Inflammatory macrophage treated with lipopolysaccharide for 1 hour (primary cell): ENCODE data around the gene CEP135.
"Not testable (repeated sequence)": the region's sequence is repeated elsewhere in the genome, so short reads cannot be mapped to it uniquely, and the experiment has no call there.

ENCODE experiments used
- DNase-seq, 2 donors: peaks; one replicate each; pipeline ENCODE4 v3.0.0-alpha.2; 2020 to 2022

Gene CEP135

DNA sequence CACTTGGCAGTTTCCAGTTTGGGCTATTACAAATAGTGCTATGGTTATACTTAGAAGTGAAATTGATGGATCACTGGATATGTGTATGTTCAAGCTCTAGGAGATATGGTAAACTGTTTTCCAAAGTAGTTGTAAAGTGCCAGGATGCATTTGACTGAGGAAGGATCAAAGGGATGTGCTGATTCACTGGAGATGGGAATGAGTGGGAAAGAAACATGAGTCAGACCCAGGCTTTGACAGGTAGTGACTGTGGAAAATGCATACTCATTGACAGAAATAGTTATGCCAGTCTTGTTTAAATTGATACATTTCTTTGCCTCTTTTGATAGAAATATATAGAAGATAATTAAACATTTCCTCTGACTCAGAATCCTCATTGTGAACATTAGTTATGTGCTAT is 77.9 kb downstream of the CEP135 start:
- DNase-seq: no peak

DNA sequence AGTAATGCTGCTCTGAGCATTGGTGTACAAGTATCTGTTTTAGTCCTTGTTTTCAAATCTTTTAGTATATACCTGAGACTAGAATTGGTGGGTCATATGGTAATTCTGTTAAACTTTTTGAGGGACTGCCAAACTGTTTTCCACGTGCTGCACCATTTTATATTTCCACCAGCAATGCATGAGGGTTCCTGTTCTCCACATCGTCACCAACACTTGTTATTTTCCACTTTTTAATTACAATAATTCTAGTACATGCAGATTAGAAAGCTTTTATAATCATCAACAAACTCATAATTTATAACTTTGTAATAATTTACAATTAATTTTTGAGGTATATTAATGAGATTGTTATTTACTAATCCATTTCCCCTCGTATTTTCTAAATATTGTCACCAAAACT is 79.4 kb downstream of the CEP135 start:
- DNase-seq: no peak

DNA sequence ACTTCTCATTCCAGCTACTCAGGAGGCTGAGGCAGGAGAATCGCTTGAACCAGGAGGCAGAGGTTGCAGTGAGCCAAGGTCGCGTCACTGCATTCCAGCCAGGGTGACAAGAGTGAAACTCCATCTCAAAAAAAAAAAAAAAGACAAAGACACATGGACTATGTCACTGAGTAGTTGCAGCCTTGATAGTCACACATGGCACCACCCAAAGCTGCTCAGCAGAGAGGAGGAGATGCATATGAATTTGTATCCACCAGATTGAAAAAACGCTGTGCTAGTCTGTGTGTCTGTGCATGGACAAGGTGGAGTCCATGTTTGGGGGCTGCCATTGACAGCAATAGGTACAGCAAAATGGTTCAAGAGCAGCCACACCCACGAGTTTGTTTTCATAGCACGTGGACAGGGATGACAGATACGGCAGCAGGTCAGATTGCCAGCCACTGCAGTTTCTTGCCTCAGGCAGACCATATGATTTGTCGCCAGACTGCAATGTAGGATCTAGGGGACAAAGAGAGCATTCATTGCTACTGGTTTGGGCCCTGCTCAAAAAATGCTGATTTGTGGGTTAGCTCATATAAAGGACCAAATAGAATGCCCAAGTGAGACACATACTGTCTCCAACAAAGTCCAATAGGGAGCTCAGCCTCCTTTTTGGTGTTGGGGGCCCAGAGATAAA is 89.9 kb downstream of the CEP135 start:
- DNase-seq: no peak

DNA sequence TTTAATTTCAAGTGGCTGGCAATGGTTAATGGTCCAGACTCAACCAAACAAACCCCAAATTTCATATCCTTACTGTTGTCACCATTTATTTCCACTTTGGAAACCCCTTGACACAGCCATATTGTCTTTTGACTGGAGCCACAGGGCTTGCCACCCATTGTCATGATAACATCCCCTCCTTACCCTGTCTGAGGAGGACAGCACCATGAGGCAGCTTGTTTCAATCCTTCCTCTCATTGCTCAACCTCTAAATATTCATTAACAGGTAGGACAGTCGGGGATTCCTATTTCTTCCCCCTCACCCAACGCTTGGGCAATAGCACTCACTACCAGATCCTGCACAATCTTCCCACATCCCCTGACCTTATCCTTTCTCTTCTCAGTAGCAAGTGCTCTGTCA is 92.1 kb downstream of the CEP135 start:
- DNase-seq: no peak

DNA sequence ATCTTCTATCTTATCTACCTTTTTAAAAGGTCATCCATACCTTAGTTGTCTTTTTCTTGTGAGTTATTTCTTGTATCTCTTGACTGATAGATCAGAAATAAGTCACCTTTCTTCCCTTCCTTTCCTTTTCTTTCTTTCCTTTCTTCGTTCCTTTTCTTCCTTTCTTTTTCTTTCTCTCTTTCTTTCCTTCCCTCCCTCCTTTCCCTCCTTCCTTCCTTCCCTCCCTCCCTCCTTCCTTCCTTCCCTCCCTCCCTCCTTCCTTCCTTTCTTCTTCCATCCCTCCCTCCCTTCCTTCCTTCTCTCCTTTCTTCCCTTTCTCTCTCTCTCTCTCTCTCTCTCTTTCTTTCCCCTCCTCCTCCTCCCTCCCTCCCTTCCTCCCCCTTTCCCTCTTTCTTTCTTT is 93.5 kb downstream of the CEP135 start:
- DNase-seq: no peak

DNA sequence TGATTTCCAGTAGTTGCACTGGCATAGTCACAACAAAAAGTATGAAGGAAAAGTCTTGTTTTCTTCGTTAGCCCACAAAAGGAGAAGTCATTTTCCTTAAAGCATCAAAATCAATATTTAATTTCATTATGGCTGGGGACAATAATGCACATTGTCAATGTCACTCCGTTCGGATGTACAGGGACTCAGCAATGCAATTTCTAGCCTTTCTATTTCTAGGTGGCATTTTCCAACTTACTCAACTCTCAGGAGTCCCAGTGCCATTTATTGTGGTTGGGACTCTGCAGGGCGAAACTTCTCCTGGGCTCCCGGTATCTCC is 99.6 kb downstream of the CEP135 start:
- DNase-seq: peak in 1 of 2 donors; percentile 8

DNA sequence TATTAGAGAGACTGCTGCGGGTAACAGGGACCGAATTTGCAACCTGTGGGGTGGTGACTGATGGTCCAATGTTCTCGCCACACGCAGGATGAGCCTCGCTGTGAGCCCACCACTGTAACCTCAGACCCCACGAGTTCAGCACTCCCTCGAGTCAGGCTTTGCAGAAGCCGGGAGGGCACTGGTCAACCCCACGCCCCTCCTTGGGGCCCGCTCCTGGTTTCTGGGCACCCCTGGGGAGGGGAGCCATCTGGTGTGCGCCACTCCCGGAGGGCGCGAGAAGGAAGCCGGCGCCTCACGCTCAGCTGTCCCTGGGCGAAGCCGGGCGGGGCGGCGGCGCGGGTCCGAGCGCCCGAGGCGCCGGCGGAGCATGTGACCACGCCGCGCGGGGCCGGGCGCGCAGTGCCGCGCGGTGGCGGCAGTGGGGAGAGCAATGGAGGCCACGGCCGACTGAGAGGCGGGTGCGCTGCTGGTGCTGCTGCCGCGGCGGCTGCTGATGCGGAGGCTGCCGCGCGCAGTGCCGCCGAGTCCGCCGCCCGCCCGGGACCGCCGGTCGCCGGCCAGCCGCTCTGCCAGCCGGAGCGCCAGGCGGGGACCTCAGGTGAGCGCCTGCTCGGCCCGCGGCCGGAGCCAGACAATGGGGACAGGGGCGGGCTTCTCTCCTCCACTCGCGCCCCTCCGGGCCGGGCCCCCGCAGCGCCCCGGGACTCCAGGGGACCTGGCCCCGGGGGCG is 100.1 kb downstream of the CEP135 start:
- DNase-seq: peak; percentile 37 to 65

DNA sequence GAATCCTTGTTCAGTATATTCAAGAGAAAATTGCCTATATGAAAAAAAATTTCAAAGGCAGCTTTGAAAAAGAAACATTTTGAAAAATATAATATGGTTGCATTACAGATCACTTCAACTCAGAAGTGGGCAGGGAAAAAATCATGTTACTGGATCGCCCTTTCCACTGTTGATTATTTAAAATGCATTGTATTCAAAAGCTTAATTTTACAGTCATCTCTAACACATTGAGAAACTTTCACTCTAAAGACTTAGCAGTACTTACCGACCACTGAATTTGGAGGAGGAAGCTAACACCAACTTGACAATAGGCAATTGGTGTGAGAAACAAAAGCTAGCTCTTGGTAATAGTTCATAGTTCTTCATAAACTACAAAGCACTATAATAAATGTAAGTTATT is 101.9 kb downstream of the CEP135 start:
- DNase-seq: no peak

DNA sequence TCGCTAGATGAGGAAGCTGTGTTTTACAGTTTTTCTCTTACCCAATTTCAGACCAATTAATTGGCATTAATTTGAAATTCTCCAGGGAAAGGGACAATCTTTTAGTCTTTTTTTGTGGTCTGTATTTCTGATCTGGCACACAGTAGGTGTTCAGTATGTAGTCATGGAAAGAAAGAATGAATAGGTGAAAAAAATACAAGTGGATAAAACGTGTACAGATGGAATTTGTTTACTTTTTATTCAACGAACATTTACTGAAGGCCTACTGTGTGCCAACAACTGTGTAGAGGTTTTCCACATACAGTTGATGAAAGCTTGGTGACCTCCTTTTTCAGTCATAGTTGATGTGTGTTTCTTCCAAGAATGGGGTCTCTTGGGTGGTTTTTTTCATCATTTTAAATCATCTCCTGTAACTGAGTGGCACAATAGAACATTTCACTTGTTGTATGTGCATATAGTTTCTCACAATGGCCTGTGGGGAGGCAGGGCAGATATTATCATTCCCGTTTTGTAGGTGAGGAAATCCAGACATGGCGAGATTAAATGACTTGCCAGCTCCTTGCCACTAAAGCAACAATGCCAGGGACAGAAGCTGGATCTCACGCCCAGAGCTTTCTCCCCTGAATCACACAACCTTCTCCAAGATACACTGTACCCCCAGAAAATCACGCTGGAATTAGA is 102.4 kb downstream of the CEP135 start:
- no peak for DNase-seq

DNA sequence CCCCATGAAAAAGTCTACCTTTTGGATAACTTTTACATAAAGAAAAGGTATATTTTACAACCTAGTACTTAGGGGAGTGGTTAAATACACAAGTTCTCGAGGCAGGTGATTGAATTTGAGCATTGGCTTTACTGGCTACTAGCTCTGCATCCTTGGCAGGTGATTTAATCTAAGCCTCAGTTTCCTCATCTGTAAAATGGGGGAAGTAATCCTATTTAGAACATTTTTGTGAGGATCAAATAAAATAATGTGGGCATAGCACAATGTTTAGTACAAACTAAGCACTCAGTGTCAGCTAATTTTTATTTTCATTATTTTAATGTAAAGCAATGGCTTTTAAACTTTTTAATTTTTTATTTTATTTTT is 102.9 kb downstream of the CEP135 start:
- DNase-seq: no peak

DNA sequence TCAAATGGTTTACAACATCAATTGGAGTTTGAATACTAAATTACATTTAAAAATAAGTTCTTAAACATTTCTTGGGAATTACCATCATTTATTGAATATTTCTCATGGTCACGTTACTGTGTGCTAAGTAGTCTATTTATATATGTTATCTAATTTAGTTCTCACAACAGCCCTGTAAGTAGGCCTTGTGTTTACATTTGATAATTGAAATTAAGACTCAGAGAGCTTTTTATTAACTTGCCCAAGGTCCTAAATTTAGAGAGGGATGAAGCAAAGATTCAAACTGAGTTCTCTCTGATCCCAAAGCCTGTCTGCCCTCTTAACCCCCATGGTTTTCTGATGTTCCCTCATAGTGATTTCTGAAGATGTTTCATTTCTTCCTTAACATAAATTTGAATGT is 103.7 kb downstream of the CEP135 start:
- DNase-seq: no peak

DNA sequence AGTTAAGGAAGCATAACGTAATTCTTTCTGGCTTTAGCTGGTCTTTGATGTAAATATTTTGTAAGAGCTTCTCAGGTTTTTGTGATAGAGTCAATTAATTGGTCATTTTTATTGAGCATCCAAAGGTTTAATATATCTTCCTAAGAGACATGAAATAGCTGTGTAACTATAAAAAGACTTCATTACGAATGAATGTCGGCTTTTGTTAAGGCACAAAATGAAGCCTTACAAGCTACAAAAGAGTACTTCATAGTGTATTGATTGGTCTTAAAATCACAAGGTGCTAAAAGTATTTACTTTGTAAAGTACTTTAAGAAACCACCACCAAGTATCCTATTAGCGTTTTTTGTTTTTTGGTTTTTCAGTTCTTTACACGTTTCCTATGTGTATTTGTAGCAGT is 104.2 kb downstream of the CEP135 start:
- no peak for DNase-seq

DNA sequence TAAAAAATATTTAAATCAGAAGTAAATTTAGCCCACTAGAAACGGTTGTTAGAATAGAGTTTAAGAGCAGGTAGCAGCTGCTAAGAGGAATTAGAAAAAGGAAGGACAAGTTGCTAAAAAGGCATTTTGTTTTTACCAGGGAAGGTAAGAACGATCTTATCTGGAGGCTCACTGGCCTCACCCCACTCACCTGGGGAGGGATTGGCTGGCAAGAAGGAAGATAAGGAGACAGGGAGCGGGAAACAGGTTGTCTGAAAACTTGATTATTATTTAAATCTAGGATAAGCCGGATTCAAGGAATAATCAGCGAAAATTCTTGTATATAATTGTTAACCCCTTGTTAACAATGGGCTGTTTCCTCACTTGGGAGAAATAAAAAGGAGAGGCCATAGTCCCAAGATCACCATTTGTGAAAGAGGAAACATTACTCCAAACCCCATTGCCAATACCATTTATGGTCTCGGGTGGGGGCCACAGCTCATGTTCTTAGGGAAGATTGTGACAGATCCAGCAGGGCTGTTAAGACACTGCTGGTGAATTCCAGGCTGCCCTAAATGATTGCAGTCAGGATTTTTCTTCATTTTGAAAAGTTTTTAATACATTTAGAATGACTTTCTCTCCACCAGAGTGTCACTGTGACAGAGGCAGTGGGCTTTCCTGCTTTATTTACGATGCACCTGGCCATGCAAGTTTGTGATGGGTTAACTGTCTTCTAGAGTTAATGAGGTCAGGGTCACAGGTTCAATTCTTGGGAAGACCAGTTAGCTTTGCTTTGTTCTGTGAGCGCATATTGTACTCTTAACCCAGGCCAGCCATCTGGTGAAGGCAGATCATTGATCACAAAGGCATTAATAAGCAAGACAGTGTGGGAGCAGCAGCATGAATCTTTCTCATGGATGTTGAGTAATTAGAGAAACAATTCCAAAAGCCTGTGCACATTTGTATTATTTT is 106.6 kb downstream of the CEP135 start:
- peak in 1 of 2 donors; percentile 16 for DNase-seq

DNA sequence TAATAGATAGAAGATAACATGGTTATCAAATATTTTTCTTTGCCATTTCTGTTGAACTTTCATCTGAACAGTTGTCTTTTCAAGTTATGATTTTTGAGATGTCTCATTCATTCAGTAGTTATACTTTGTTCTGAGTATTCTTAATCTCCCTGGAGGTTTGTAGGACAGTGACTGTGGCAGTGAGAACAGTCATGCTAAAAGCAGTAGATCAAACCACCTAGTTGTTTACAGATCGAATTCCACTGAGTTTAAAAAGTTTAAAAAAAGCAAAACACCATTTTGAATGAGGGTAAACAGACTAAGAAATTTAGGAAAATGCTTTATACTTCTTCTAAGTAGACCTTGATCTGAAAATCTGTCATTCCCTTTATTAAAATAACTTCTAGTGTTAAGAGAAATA is 107.2 kb downstream of the CEP135 start:
- no peak for DNase-seq

DNA sequence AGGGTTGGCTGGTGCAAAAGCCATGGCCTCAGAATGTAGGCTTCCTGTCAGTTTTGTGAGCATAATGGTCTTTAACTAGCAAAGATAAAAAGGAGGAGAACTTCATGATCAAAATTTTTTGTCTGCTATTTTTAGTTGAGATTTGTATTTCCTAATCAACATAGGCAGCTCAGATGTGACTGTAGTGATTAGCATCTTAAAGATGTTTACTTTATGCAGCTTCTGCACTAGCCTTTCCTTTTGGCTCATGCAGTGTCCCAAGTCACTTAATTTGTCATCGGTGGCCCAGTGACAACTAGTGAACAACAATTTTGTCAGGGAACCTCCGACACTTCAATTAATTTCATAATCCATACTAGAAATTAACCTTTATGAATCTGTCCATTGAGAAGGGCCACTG is 109.8 kb downstream of the CEP135 start:
- no peak for DNase-seq

DNA sequence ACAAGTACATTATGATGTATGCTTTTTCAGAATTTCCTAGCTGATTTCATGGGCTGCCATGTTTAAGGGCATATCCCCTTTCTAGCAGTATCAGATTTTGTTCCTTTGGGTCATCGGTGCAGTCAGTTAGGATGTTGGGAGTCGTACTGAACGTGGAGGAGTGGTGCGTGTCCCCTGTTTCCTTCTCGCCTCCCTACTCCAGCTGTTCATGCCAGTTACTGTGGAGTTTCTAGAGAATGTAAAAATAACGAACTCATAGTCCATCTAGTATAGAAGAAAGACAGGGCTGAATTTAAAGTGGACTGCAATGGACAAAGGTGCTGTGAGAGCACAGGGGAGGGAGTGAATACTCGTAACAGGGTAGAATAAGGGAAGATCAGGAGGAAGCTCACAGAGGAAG is 111.3 kb downstream of the CEP135 start:
- no peak for DNase-seq

DNA sequence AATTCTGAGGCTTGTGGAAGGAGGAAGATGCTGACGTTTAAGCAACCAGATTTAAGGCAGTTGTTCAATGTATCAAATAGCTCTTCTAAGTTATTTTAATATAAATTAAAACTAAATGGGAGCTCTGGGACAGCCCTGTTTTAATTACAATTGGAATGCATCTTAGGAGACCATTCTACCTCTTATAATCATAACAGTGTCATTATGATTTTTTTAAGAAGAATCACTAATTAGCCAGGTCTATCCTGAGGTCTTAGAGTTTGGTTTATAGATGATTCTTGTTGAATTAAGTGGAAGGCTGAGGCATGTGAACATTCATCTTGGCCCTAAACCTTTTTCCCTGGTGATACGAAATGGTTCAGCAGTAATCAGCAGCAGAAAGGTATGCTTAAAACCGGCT is 113.4 kb downstream of the CEP135 start:
- no peak for DNase-seq

DNA sequence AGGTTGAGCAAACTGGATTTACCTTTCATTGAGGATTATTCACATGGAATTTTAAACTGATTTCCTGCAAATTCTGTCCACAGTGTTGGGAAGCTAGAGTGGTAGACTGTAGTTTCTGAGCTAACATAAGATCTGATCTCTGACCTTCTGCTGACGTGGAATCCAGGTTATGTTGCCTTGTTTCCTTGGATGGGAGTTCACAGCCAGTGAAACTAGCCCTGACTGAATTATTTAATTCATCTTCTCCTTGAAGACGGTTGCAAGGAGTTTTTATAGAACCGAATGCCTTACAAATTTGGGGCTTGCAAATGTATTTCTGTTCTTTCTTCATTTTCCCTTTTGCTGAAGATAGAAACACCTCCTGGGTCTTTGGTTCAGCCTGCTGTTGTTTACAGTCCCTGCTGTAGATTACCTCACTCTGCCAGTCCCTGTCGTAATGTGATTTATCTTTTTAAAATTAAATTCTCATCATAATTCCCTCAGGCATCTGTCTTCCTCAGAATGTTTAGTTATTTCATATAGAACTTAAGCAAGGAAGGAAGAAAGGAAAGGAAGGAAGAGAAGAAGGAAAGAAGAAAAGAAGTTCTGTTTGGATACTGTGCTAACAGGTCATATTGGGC is 113.9 kb downstream of the CEP135 start:
- no peak for DNase-seq

DNA sequence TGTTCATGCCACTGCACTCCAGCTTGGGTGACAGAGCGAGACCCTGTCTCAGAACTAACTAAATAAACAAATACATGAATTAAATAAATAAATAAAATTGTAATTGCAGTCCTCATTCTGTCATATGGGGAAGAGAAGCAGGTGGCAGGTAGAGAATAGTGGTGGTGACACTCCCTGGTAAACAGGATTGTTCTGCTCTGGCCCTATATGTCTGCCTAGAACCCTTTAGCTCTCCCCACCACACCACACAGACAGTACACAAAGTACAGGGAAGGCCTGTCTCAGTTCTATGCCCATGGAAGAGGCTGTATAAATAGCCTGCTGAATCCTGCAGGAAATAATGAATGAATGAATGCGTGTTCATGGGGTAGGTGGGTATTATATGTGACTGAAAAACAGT is 117.7 kb downstream of the CEP135 start:
- DNase-seq: no peak

DNA sequence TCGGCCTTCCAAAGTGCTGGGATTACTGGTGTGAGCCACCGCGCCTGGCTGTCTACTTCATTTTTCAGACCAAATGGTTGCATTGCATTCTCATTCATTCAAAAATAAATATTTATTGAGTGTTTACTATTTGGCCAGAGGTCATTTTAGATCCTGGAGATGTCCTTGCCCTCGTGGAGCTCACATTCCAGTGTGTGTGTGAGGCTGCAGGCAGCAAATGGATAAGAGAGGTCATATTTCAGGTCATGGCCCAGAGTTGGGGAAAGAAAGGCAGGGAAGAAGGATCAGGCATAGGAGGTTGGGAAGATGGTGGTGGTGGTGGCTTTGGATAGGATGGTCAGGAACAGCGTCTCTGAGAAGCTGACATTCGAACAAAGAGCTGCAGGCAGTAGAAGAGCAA is 119.1 kb downstream of the CEP135 start:
- DNase-seq: no peak

DNA sequence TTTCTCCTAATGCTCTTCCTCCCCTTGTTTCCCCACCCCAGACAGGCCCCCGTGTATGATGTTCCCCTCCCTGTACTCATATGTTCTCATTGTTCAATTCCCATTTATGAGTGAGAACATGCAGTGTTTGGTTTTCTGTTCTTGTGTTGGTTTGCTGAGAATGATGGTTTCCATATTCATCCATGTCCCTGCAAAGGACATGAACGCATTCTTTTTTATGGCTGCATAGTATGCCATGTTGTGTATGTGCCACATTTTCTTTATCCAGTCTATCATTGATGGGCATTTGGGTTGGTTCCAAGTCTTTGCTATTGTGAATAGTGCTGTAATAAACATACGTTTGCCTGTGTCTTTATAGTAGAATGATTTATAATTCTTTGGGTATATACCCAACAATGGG is 124.0 kb downstream of the CEP135 start:
- DNase-seq: not testable (repeated sequence)

DNA sequence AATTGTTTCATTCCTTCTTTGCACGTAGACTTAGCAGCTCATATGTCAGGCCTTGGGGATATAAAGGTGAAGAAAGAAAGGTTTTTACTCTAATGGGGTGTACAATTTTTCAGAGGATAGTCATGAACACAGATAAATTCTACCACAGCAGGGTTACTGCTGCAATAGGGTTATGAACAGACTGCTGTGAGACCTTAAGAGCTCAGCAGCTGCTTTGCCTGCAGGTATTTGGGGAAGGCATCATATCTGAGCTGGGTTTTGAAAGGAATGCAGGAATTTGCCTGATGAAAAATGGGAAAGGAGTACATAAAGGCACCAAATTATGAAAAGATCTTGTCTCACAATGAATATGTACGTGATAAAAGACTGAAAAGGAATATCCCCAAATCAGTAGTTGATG is 128.9 kb downstream of the CEP135 start:
- DNase-seq: no peak

DNA sequence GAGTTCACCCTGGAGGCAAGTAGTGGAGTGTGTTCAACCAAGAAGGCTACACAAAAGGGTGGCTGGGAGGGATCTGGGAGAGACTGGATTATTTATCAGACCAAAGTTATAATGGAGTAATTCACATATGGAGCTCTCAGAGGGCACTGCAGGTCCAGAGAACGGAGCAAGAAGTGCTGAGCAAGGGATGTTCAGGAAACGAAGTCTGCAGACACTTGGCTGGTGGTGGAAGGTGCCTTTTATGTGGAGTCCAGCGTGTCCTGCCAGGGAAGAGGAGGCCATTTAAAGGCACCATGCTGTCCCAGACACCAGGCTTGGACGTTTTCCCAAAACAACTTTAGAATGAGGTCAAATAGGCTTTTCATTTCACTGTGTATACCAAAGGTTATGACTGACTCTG is 130.1 kb downstream of the CEP135 start:
- no peak for DNase-seq
